SK-N-SH (cell line): ENCODE results near the gene FTO.

Source experiments
- CTCF ChIP-seq: fragments of 200-600 bp; sonication (generic); IDR thresholded peaks from 2 replicates; pipeline ENCODE4 v1.6.1; 2017; ENCODE audit warnings: antibody characterized with exemption, mild to moderate bottlenecking, moderate library complexity
- REST ChIP-seq: IDR thresholded peaks from 2 replicates; pipeline ENCODE4 v1.6.1; 2012; ENCODE audit warnings: mild to moderate bottlenecking, low read depth, low read length, moderate library complexity

GRCh38 chr16:53692146-53692545 lies 11.8 kb upstream of the FTO start:
- no peak for TF ChIP-seq CTCF
- TF ChIP-seq REST: no peak
